Activated gamma-delta T cell treated with anti-CD3 and anti-CD28 coated beads, Interleukin-2, amount 50 U/mL, for 16 hours (primary cell): Measurements from ENCODE around the gene MTM1.

ENCODE experiments used
- DNase-seq: peaks from one replicate; pipeline ENCODE4 v3.0.0-alpha.2; 2020; ENCODE audit warnings: low read depth

The MTM1 gene

GRCh38 chrX:150568320-150569154 lies at the start of gene MTM1:
TSS of gene MTM1 (plus strand) at chrX:150568621. CDS start at chrX:150592615, 23,994 bp downstream.
- peak; percentile 79 for DNase-seq

DNA sequence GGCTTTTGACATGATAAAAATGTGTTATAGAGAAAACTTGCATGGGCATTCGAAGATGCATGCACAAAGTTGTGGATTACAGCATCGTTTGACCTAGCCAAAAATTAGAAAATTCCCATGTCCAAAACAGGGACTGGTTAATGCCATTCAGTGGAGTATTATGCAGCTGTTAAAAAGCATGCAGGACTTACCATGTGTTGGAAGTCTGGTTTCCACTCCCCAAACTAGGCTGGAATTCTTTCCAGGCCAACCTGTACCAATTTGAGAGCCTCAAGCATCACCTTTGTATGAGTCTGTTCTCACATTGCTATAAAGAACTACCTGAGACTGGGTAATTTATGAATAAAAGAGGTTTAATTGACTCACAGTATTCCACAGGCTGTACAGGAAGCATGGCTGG lies 45.9 kb upstream of the MTM1 start:
- no peak for DNase-seq

- no peak for DNase-seq
These were observed 43.1 kb upstream of the MTM1 start for GRCh38 chrX:150525061-150525919.

GRCh38 chrX:150526692-150527091 lies 41.7 kb upstream of the MTM1 start:
- no peak for DNase-seq

- no peak for DNase-seq
These were observed 41.3 kb upstream of the MTM1 start for GRCh38 chrX:150527108-150527507.

GRCh38 chrX:150529587-150529986 lies 38.8 kb upstream of the MTM1 start:
- no peak for DNase-seq

DNA sequence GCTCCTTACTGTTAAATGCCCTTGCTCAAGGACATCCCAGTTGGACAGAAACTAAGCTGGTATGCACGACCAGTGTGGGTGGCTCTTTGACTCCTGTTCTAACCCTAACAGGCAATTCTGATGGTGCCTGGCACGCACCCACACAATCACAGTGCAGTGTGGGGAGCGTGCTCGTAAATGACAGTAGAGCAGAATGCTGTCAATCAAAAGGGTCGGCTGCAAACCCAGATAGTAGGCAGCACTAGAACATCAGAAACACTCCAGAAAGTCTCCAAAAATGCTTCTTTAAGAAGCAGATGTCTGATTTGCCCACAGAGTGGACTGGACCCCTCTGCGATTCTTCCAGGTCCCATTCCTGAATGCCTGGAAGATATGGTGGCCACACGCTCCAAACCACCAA lies 37.6 kb upstream of the MTM1 start:
- DNase-seq = no peak

GRCh38 chrX:150531467-150531866 lies 37.0 kb upstream of the MTM1 start:
- no peak for DNase-seq

- no peak for DNase-seq
These were observed 34.6 kb upstream of the MTM1 start for GRCh38 chrX:150533863-150534262.

DNA sequence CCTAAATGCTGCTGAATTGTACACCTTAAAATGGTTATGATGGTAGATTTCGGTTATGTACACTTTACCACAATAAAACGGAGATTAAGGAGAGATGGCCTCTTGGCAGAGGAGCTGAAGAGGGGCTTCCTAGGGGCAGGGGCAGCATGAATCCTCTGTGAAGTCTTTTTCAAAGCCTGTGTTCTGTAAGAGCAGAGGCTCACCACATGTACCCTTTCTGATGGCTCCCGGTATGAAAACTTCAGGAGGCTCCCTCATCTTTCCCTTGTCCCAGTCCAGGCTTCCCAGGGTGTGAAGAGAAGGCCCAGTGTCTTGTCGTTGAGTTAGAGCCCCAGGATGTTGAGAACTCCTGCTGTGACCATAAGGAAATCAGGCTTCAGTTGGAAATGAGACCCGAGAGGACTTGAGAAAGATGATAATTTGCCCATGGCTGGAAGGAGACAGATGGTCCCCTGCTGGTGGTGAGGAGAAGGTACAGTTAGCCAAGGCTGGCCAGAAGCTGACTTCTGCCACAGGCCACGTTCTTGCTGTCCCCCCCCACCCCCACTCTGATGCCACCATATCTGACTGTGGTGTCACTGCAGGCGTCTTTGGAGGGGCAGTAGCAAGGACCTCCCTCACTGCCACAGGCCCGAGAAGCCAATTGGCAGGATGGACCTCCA lies 31.8 kb upstream of the MTM1 start:
- DNase-seq = no peak

GRCh38 chrX:150537851-150538250 lies 30.6 kb upstream of the MTM1 start:
- DNase-seq = no peak

DNA sequence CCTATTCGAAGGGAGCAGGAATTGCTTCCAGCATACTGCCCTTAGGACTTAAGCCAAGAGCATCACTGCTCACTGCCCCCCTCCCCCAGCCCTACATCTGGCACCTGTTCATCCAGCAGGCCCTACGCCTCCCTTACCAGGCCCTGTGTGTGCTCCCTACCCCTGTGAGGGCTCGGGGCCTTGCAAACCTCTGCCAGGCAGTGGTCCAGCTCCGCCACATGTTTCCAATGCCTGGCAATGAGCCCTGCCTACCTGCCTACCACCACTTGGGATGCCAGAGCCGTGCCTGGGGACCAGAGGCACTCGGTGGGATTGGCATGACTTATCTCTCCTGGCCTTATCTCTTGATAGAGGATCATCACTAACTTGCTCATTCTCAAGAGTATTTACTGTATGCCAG lies 27.5 kb upstream of the MTM1 start:
- DNase-seq = no peak

DNA sequence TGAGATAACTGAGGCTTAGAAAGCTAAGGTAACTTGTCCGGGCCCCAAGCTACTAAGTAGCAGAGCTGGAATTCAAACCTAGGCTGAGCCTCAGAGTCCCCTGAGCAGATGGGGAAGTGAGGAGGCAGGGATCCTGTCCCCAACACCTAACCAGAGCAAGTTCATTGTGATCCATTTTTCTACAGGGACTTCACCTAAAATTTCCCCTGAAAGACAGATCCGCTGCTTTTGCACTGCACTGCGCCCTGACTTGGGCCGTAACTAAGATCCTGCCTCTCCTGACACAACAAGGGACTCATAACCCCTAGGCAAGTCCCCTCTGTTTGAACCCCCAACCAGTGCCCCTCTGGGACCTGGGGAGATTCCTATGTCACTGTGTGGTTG lies 25.6 kb upstream of the MTM1 start:
- no peak for DNase-seq

GRCh38 chrX:150543230-150544155 lies 24.9 kb upstream of the MTM1 start:
- no peak for DNase-seq

- no peak for DNase-seq
These were observed 24.1 kb upstream of the MTM1 start for GRCh38 chrX:150544222-150544787.

- DNase-seq = no peak
These were observed 23.3 kb upstream of the MTM1 start for GRCh38 chrX:150544835-150545770.

DNA sequence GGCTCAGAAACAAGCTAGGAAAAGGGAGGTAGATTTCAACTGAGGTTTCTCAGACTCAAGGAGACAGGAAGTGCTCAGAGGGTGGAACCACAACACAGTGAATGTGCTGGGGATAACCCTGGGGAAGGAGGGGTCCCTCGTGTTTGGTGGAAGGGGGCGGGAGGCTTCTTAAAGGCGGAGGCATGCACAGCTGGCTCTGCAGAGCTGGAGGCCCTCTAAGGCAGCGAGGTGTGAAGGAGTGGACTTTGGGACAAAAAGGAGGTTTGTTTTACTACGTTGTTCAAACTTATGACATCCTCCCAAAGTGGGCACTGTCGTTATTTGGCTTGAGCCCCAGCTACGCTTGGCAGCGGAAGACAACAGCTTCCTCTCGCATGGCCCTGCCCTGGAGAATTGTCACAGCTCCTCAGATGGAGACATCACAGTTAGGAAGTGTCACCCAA lies 21.7 kb upstream of the MTM1 start:
- no peak for DNase-seq

DNA sequence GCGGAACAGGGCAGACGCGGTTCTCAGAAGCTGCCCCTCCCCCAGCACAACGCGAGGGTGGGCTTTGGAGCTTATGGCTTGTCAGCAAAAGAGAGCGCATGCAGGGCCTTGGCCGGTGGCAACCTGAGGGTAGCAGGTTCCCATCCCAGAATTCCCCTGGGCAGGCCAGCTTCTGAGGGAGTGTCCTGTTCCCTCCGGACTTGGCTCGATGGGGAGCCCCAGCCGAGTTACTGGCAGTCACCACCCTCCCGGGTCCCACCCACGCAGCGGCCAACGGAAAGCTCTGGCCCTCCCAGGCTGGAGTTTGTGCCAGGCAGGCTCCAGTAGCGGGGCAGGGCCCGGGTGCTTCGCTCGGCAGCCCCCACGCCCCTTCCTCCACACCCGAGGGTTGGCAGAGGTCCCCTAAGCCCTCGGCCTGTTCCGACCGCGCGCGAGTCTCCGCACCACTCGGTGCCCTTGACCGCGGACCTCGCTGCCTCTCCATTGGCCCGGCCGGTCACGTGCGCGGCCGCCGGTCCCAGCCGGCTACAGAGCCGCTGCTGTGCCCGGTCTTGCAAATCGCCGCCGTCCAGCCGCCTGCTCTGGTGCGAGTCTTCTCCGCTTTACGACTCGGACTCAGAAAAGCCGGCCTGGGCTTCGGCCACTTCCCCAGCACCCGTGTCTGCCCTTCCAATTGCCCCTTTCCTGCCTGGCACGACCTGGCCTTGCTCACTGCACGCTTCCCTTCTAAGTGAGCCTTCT lies 20.9 kb upstream of the MTM1 start:
- DNase-seq = no peak

DNA sequence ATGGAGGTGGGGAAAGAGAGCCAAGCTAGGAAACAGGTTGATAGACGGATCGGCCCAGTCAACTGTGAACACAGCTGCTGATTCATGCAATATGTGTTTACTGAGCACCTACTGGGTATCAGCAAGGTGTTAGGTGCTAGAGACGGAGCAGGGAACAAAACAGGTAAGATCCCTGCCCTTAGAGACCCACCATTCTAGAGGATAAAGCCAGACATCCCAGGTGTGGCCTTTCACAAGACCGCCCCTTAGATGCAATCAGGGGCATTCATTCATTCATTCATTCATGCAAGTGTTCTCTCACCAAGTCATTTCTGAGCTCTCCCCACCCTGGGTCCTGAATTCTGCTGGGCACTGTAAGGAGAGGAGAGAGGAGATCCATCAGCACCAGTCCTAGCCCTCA lies 20.2 kb upstream of the MTM1 start:
- DNase-seq = no peak
